ENCODE measurements around the gene SPDYE1. TPM values are rescaled to one million over a fixed set of nuclear protein-coding genes. Genes with fewer than 3 reads are reported as not detected.

SPDYE1 gene
- polyA plus RNA-seq, 6 donors from 2014 or later, result 0.16 to 0.31 (median 0.17) TPM; not detected in 3

GRCh38 chr7:44042221-44042620 is 44.5 kb downstream of the SPDYE1 start:
- H3K4me3 Mint-ChIP-seq, result peak overlapping the region in 2 of 8 donors; percentile 27 to 33
- peaks cover 31 to 41% (median 39%) of the 10 kb centered on the region in 3 donors for H3K4me1 Mint-ChIP-seq
- peaks cover 9% of the 10 kb centered on the region in 2 donors for H3K36me3 Mint-ChIP-seq
- H3K27ac Mint-ChIP-seq, result peak overlapping the region; percentile 30 to 96 (median 66)
- ATAC-seq (ENCODE audit: low read depth in 2 of 2) (no peak), DNase-seq (no peak)
- no peaks in the 10 kb centered on the region for H3K9me3 Mint-ChIP-seq
- H3K27me3 Mint-ChIP-seq, result no peaks in the 10 kb centered on the region

GRCh38 chr7:44043902-44044301 is 46.2 kb downstream of the SPDYE1 start:
- peaks cover 9% of the 10 kb centered on the region in 2 donors for H3K36me3 Mint-ChIP-seq
- DNase-seq, result no peak
- H3K4me1 Mint-ChIP-seq, result peaks cover 42 to 57% (median 55%) of the 10 kb centered on the region in 3 donors
- ATAC-seq (ENCODE audit: low read depth in 2 of 2), result no peak
- peak overlapping the region; percentile 86 to 99 (median 99) for H3K27ac Mint-ChIP-seq
- peak overlapping the region; percentile 92 to 97 (median 94) for H3K4me3 Mint-ChIP-seq
- H3K9me3 Mint-ChIP-seq, result no peaks in the 10 kb centered on the region
- no peaks in the 10 kb centered on the region for H3K27me3 Mint-ChIP-seq

DNA sequence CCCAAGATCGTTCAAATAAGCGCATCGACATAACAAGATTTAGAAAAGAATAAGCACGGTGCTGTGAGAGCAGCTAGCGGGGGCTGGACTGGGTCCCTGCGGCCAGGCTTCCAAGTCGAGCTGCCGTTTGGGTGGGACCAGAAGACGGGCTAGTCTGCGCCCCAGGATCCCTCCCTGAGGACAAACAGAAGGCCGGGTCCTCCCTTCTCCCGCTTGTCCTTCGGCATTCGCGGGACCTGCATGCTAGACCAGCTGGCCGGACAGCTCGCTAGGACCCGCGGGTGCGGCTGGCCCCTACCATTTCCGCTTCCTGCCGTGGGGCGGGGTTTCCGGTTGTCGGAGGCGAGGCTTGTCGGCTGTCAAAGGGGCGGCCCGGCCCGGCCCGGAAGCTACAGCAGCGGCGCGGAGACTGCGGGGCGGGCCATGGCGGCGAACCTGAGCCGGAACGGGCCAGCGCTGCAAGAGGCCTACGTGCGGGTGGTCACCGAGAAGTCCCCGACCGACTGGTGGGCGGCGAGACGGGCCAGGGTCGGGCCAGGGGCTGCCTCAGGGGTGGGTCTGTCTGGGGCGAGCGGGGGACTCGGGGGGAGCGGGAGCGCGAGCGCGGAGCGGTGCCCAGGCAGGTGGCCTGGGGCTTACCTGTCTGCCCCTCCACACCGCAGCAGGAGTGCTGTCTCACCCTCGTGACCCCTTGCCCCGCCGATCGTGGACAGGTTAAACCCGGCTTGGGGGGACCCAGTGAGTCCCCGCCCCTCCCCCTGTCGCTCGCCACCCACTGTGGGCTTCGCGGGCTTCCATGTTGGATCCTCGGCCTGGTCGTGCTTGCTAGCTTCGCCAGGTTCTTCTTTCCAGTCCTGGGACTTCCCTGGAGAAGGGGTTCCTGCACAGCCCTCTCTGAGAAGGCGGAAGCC is 46.9 kb downstream of the SPDYE1 start, which contains the start of gene DBNL:
DBNL (plus strand) TSS at position 388 of the 911 bp plus-strand sequence; CDS start at position 424, 36 bp downstream.
- H3K27ac Mint-ChIP-seq, result peak within 1 kb of the TSS; percentile 98 to 100 (median 99)
- H3K4me3 Mint-ChIP-seq, result peak within 1 kb of the TSS; percentile 92 to 97 (median 94)
- no peaks in the 10 kb centered on the region for H3K9me3 Mint-ChIP-seq
- H3K27me3 Mint-ChIP-seq, result no peaks in the 10 kb centered on the region
- DNase-seq (peak; percentile 90), ATAC-seq (ENCODE audit: low read depth in 2 of 2) (peak; percentile 46 to 50)
- peaks cover 42 to 61% (median 60%) of the 10 kb centered on the region in 3 donors for H3K4me1 Mint-ChIP-seq
- H3K36me3 Mint-ChIP-seq, result peaks cover 9% of the 10 kb centered on the region in 2 donors

- H3K9me3 Mint-ChIP-seq, result no peaks in the 10 kb centered on the region
- H3K27me3 Mint-ChIP-seq, result no peaks in the 10 kb centered on the region
- DNase-seq (no peak), ATAC-seq (ENCODE audit: low read depth in 2 of 2) (no peak)
- peaks cover 49 to 70% (median 69%) of the 10 kb centered on the region in 3 donors for H3K4me1 Mint-ChIP-seq
- H3K27ac Mint-ChIP-seq, result peak overlapping the region; percentile 98 to 100 (median 99)
- peak overlapping the region; percentile 92 to 97 (median 94) for H3K4me3 Mint-ChIP-seq
- peaks cover 9 to 11% of the 10 kb centered on the region in 2 donors for H3K36me3 Mint-ChIP-seq
Measured at GRCh38 chr7:44045226-44046014, 47.7 kb downstream of the SPDYE1 start.

GRCh38 chr7:44046321-44047061 is 48.8 kb downstream of the SPDYE1 start:
- H3K27me3 Mint-ChIP-seq, result no peaks in the 10 kb centered on the region
- H3K36me3 Mint-ChIP-seq, result peaks cover 9 to 12% of the 10 kb centered on the region in 2 donors

DNA sequence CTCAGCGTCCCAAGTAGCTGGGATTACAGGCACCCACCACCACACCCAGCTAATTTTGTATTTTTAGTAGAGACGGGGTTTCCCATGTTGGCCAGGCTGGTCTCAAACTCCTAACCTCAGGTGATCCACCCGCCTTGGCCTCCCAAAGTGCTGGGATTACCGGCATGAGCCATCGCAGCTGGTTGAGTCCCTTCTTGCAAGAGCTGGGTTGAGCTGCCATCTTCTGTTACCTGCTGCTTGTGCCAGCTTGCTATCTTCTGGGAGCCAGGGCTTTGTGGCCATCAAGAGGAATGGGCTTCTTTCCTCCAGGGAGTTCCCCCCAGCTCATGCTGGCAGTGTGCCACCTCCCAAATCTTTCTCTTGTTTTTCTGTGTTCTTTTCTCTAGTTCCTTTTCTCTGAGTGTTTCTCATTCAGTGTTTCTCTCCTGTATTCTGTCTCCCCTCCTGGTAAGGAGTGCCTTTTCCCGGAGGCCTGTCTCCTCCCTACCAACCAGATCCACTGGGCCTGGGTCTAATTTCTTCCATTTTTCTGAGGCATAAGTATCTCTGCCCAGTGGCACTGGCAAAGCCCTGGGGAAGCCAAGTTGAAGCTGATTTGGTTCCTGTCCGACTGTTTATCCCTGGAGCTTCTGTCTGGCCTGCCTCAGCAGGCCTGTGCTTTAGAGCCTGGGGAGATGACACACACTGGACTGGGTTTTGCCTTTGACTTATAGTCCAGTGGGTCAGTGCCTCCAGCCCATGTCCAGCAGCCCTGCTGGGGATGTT is 50.5 kb downstream of the SPDYE1 start:
- ATAC-seq (ENCODE audit: low read depth in 2 of 2), result no peak
- peaks cover 9 to 12% of the 10 kb centered on the region in 2 donors for H3K36me3 Mint-ChIP-seq
- no peaks in the 10 kb centered on the region for H3K9me3 Mint-ChIP-seq
- no peaks in the 10 kb centered on the region for H3K27me3 Mint-ChIP-seq
- peaks cover 61 to 89% (median 87%) of the 10 kb centered on the region in 3 donors for H3K4me1 Mint-ChIP-seq
- H3K4me3 Mint-ChIP-seq, result peak overlapping the region; percentile 22 to 97 (median 94)
- peak overlapping the region; percentile 72 to 99 (median 99) for H3K27ac Mint-ChIP-seq
- no peak for DNase-seq

More at GRCh38 chr7:44046321-44047061, 48.8 kb downstream of the SPDYE1 start:
- Mint-ChIP-seq H3K4me3 (peak overlapping the region; percentile 92 to 97 (median 94)), H3K9me3 (no peaks in the 10 kb centered on the region), H3K4me1 (peaks cover 56 to 74% (median 74%) of the 10 kb centered on the region in 3 donors), H3K27ac (peak overlapping the region; percentile 98 to 100 (median 99))
- DNase-seq (peak; percentile 90), ATAC-seq (ENCODE audit: low read depth in 2 of 2) (peak; percentile 89)

DNA sequence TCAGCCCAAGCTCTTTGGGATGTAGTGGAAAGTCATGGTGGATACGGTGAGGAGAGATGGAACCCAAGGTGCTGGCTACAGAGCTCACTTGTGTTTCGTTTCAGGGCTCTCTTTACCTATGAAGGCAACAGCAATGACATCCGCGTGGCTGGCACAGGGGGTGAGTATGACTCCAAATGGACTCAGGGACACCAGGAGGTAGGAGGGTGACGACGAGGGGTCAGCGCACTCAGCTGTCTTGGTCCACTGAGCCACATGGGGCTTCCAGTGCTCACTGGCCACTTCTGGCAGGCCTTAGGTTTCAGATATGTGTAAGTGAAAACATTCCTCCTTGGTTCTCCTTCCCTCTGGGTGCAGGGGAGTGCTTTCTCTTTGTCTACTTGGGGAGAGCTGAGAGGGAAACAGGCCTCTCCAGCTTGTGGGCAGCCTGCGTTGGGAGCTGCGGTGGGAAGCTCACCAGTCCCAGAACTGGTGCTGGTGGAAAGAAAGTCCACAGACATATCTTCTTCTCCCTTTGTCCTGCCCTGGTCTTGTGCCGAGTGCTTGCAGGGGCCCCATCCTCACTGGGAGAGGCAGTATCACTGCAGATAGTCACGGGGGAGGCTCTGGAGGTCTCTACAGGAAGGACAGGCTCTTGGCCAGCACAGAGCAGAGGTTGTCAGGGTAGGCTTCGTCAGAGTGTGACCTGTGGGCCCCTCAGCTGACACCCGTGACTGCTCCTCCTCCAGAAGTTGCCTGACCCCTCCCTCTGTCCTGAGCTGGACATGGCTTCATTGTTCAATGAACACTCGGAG is 52.6 kb downstream of the SPDYE1 start:
- ATAC-seq (ENCODE audit: low read depth in 2 of 2) (no peak), DNase-seq (no peak)
- Mint-ChIP-seq H3K4me1 (peaks cover 61 to 85% (median 79%) of the 10 kb centered on the region in 3 donors), H3K27me3 (no peaks in the 10 kb centered on the region), H3K27ac (peak overlapping the region; percentile 65 to 99 (median 90)), H3K36me3 (peaks cover 9 to 17% of the 10 kb centered on the region in 2 donors), H3K9me3 (no peaks in the 10 kb centered on the region), H3K4me3 (peak overlapping the region in 6 of 8 donors; percentile 5 to 92 (median 38))

DNA sequence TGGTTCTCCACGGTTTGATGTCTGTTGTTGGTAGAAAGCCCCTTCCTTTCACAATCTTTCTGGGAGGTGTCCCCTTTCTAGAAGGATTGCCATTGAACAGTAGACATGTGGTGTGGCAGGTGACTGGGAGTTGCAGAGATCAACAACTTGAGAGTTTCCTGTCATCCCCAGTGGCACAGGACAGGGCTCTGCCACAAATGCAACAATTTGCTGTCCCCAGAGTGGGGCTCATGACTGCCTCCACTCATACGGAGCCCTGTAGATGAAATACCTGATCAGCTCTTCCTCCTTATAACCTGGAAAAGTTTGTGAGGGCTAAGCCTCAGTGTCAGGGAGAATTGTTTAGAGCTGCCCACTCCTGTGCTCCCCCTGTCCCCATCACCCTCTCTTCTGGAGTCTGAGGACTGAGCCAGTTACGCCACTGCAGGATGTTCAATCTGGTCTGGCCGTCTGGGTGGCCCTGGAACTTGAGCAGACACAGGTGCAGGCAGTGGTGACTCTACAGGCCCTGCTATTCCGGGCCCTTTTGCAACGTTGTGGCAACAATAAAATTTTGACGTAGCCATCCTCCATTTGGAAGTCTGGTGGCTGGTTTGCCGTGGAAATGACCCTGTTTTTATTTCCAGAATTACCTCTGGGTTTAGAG is 53.3 kb downstream of the SPDYE1 start:
- Mint-ChIP-seq H3K27ac (peak overlapping the region in 4 of 6 donors; percentile 42 to 99 (median 66)), H3K9me3 (peaks cover 0 to under 1% (median 0%) of the 10 kb centered on the region in 7 donors), H3K27me3 (no peaks in the 10 kb centered on the region), H3K36me3 (peaks cover 7 to 20% of the 10 kb centered on the region in 2 donors), H3K4me3 (peak overlapping the region in 3 of 8 donors; percentile 3 to 30 (median 19)), H3K4me1 (peaks cover 60 to 85% (median 79%) of the 10 kb centered on the region in 3 donors)
- ATAC-seq (ENCODE audit: low read depth in 2 of 2), result no peak
- no peak for DNase-seq

- ATAC-seq (ENCODE audit: low read depth in 2 of 2) (no peak), DNase-seq (no peak)
- Mint-ChIP-seq H3K4me1 (peaks cover 59 to 85% (median 79%) of the 10 kb centered on the region in 3 donors), H3K27me3 (no peaks in the 10 kb centered on the region), H3K9me3 (peaks cover 0 to 1% (median 0%) of the 10 kb centered on the region in 7 donors), H3K4me3 (peak overlapping the region in 5 of 8 donors; percentile 8 to 38 (median 19)), H3K36me3 (peaks cover 0 to 18% of the 10 kb centered on the region in 2 donors), H3K27ac (peak overlapping the region in 3 of 6 donors; percentile 15 to 99 (median 84))
Measured at GRCh38 chr7:44051611-44052220, 54.0 kb downstream of the SPDYE1 start.

- Mint-ChIP-seq H3K4me3 (peak overlapping the region in 2 of 8 donors; percentile 20 to 24), H3K4me1 (peaks cover 58 to 85% (median 79%) of the 10 kb centered on the region in 3 donors), H3K9me3 (peaks cover 0 to 1% (median 0%) of the 10 kb centered on the region in 7 donors), H3K27me3 (no peaks in the 10 kb centered on the region), H3K27ac (peak overlapping the region in 4 of 6 donors; percentile 49 to 87 (median 60)), H3K36me3 (peaks cover 0 to 18% of the 10 kb centered on the region in 2 donors)
- DNase-seq (no peak), ATAC-seq (ENCODE audit: low read depth in 2 of 2) (no peak)
Measured at GRCh38 chr7:44052771-44053365, 55.2 kb downstream of the SPDYE1 start.

Measured in naive B cell (primary cell).